ENCODE results near the gene TBC1D13. TPM values are rescaled to one million over a fixed set of nuclear protein-coding genes. Genes with fewer than 3 reads are reported as not detected.

TBC1D13 gene, protein sequence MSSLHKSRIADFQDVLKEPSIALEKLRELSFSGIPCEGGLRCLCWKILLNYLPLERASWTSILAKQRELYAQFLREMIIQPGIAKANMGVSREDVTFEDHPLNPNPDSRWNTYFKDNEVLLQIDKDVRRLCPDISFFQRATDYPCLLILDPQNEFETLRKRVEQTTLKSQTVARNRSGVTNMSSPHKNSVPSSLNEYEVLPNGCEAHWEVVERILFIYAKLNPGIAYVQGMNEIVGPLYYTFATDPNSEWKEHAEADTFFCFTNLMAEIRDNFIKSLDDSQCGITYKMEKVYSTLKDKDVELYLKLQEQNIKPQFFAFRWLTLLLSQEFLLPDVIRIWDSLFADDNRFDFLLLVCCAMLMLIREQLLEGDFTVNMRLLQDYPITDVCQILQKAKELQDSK
- total RNA-seq: 7.0 and 15.4 TPM in 2 replicates

GRCh38 chr9:128786681-128787601 is at the start of gene TBC1D13:
TBC1D13 (plus strand) TSS chr9:128787253; CDS start chr9:128787354, 101 bp downstream.

GRCh38 chr9:128771745-128772519 is 15.1 kb upstream of the TBC1D13 start, which contains the start of gene ZER1:
ZER1 (minus strand) TSS chr9:128771927; CDS start chr9:128755565, 16,362 bp downstream.

GRCh38 chr9:128818099-128818838 is 31.2 kb downstream of the TBC1D13 start, which contains the start of gene ENDOG:
ENDOG (plus strand) TSS chr9:128818500; CDS start chr9:128818685, 185 bp downstream.

DNA sequence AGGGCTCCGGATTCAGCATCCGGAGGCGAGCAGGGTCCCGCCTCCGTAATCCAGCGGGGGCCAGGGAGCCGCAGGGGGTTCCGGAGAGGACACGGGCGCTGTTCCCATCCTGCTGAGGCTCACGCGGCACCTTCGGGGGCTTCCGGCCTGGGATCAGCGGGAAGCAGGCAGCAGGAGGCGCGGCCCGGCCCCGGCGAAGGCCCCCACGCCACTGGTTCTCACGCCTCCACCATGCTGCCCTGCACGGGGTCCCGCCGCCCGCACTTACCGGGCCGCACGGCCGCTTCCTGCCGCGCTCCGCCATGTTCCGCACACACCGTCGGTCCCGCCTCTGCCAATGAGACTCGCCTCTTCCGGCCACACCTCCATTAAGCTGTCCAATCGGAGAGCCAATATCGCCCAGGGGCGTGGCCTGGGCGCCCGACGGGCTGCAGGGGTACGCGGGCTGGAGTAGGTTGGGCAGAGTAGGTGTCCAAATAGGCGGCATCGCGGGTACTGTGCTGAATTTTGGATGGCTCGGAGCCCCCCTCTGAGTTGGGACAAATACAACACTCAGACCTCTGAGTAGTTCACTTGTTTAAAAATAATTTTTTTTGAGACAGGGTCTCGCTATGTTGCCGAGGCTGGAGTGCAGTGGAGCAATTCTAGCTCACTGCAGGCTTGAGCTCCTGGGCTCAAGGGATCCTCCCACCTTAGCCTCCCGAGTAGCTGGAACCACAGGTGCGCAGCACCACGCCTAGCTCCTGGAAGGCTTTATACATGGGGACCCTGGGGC is 42.6 kb downstream of the TBC1D13 start, which contains the start of gene SPOUT1:
TSS of gene SPOUT1 (minus strand) at position 318 of the 775 bp plus-strand sequence. CDS start at position 304, 14 bp downstream.

Other genes with a start within 250 kb of the TBC1D13 start
- gene SPTAN1, start 234.7 kb upstream of the TBC1D13 start, total RNA-seq: 89.6 and 124 TPM in 2 replicates
- gene DYNC2I2, start 130.4 kb upstream of the TBC1D13 start, total RNA-seq: 42.9 and 70.3 TPM in 2 replicates
- gene SET, start 98.0 kb upstream of the TBC1D13 start, total RNA-seq: 299 and 428 TPM in 2 replicates
- 4.8 and 7.6 TPM in 2 replicates for gene PKN3, start 84.8 kb upstream of the TBC1D13 start, total RNA-seq
- gene ZDHHC12, start 63.1 kb upstream of the TBC1D13 start, total RNA-seq: 93.0 and 161 TPM in 2 replicates
- gene ZER1, start 15.3 kb upstream of the TBC1D13 start, total RNA-seq: 26.0 and 26.9 TPM in 2 replicates
- gene ENDOG, start 31.2 kb downstream of the TBC1D13 start, total RNA-seq: 32.5 and 44.9 TPM in 2 replicates
- gene SPOUT1, start 42.5 kb downstream of the TBC1D13 start, total RNA-seq: 14.2 and 34.4 TPM in 2 replicates
- gene KYAT1, start 94.7 kb downstream of the TBC1D13 start, total RNA-seq: 12.5 and 19.3 TPM in 2 replicates
- 126 and 152 TPM in 2 replicates for gene LRRC8A, start 94.9 kb downstream of the TBC1D13 start, total RNA-seq
- gene PHYHD1, start 133.7 kb downstream of the TBC1D13 start, total RNA-seq: 3.2 and 7.5 TPM in 2 replicates
- gene DOLK, start 160.3 kb downstream of the TBC1D13 start, total RNA-seq: 17.6 and 24.6 TPM in 2 replicates
- gene NUP188, start 160.4 kb downstream of the TBC1D13 start, total RNA-seq: 32.5 and 45.4 TPM in 2 replicates
- 37.9 and 46.2 TPM in 2 replicates for gene SH3GLB2, start 241.1 kb downstream of the TBC1D13 start, total RNA-seq
- 15.8 and 18.7 TPM in 2 replicates for gene MIGA2, start 249.4 kb downstream of the TBC1D13 start, total RNA-seq